GM23338 (cell line): ENCODE measurements around the gene PPP1R10. TPM values are rescaled to one million over a fixed set of nuclear protein-coding genes. Genes with fewer than 3 reads are reported as not detected.

Experiments
- ATAC-seq: fragments of 200-7000 bp; cut with Tn5 transposase; 3 replicates; pipeline ENCODE4 v1.9.1; 2020
- DNase-seq: peaks from one replicate; pipeline ENCODE4 v3.0.0-alpha.2; 2015; ENCODE audit warnings: low spot score
- H2AFZ ChIP-seq: fragments of 200-600 bp; sonication (generic); 2 replicates; pipeline ENCODE4 v1.8.0; 2016; ENCODE audit warnings: antibody characterized with exemption, mild to moderate bottlenecking, moderate library complexity
- H3F3A ChIP-seq: fragments of 200-600 bp; sonication (generic); replicated peaks from 2 replicates; pipeline ENCODE4 v1.8.0; 2017; ENCODE audit warnings: antibody characterized with exemption, mixed run types, low read depth
- H3K27ac ChIP-seq: fragments of 200-600 bp; sonication (generic); 2 replicates; pipeline ENCODE4 v1.6.1; 2016; ENCODE audit warnings: low read depth
- H3K27me3 ChIP-seq: fragments of 200-600 bp; sonication (generic); 2 replicates; pipeline ENCODE4 v1.8.0; 2016; ENCODE audit warnings: mild to moderate bottlenecking, mixed run types, moderate library complexity; ENCODE audit not compliant: insufficient read depth
- H3K36me3 ChIP-seq: fragments of 200-600 bp; sonication (generic); 2 replicates; pipeline ENCODE4 v1.8.0; 2016; ENCODE audit warnings: mild to moderate bottlenecking; ENCODE audit not compliant: insufficient read depth
- H3K4me1 ChIP-seq: fragments of 200-600 bp; sonication (generic); 2 replicates; pipeline ENCODE4 v1.8.0; 2016; ENCODE audit warnings: mild to moderate bottlenecking, moderate library complexity; ENCODE audit not compliant: insufficient read depth
- H3K4me2 ChIP-seq: fragments of 200-600 bp; sonication (generic); 2 replicates; pipeline ENCODE4 v1.7.1; 2017; ENCODE audit warnings: mixed run types
- H3K4me3 ChIP-seq: fragments of 200-600 bp; sonication (generic); 2 replicates; pipeline ENCODE4 v1.6.1; 2016; ENCODE audit warnings: mixed run types
- H3K79me2 ChIP-seq: fragments of 200-600 bp; sonication (generic); replicated peaks from 2 replicates; pipeline ENCODE4 v1.8.0; 2017; ENCODE audit warnings: mild to moderate bottlenecking; ENCODE audit not compliant: insufficient read depth
- H3K9me2 ChIP-seq: fragments of 200-600 bp; sonication (generic); 2 replicates; pipeline ENCODE4 v1.8.0; 2017; ENCODE audit not compliant: insufficient read depth
- H4K20me1 ChIP-seq: fragments of 200-600 bp; sonication (generic); replicated peaks from 2 replicates; pipeline ENCODE4 v1.8.0; 2017; ENCODE audit warnings: mild to moderate bottlenecking; ENCODE audit not compliant: insufficient read depth
- H3K27ac Mint-ChIP-seq: 2 replicates; pipeline ENCODE4 v1.8.0; 2020; ENCODE audit warnings: inconsistent platforms, mild to moderate bottlenecking, moderate library complexity, mixed read lengths
- H3K27me3 Mint-ChIP-seq: 3 replicates; pipeline ENCODE4 v1.8.0; 2022; ENCODE audit warnings: low read depth, mild to moderate bottlenecking, moderate library complexity, mixed read lengths, inconsistent platforms; ENCODE audit not compliant: insufficient read depth, poor library complexity
- H3K36me3 Mint-ChIP-seq: 3 replicates; pipeline ENCODE4 v1.8.0; 2021; ENCODE audit warnings: low read depth, mild to moderate bottlenecking, inconsistent platforms, moderate library complexity, mixed read lengths
- H3K4me1 Mint-ChIP-seq: 3 replicates; pipeline ENCODE4 v1.8.0; 2020; ENCODE audit warnings: mild to moderate bottlenecking, inconsistent platforms, mixed read lengths
- H3K4me3 Mint-ChIP-seq: 3 replicates; pipeline ENCODE4 v1.8.0; 2021; ENCODE audit warnings: moderate library complexity, mild to moderate bottlenecking, inconsistent platforms, mixed read lengths
- H3K9me3 Mint-ChIP-seq: 3 replicates; pipeline ENCODE4 v1.8.0; 2020; ENCODE audit warnings: moderate library complexity, mild to moderate bottlenecking, inconsistent platforms, mixed read lengths
- CREB1 ChIP-seq: fragments of 250-450 bp; sonication (Bioruptor Pico); IDR thresholded peaks from 2 replicates; pipeline ENCODE4 v1.5.0; 2020; ENCODE audit warnings: low read depth, mild to moderate bottlenecking, moderate library complexity
- CTCF ChIP-seq, 2 experiments: fragments of 200-600 bp in 1 of 2; sonication (generic) in 1 of 2; conservative IDR thresholded peaks; 2 replicates each; pipeline versions ENCODE4 v1.5.1 to v1.6.1; 2016 to 2017; ENCODE audit warnings: antibody characterized with exemption in 2 of 2, low read depth in 2 of 2, mild to moderate bottlenecking in 2 of 2, moderate library complexity in 1 of 2
- EZH2 ChIP-seq: fragments of 200-600 bp; sonication (generic); IDR thresholded peaks from one replicate; pipeline ENCODE4 v1.8.0; 2017; ENCODE audit warnings: antibody characterized with exemption, mild to moderate bottlenecking, low read depth; ENCODE audit not compliant: unreplicated experiment
- EZH2phosphoT487 ChIP-seq: fragments of 200-600 bp; sonication (generic); IDR thresholded peaks from one replicate; pipeline ENCODE4 v1.8.1; 2018; ENCODE audit warnings: antibody characterized with exemption; ENCODE audit not compliant: unreplicated experiment
- JUNB ChIP-seq: IDR thresholded peaks from one replicate; pipeline ENCODE4 v1.6.1; 2016; ENCODE audit warnings: antibody characterized with exemption; ENCODE audit not compliant: unreplicated experiment
- NANOG ChIP-seq: IDR thresholded peaks from 2 replicates; pipeline ENCODE4 v1.6.1; 2016; ENCODE audit warnings: antibody characterized with exemption, borderline replicate concordance
- STAT1 ChIP-seq: IDR thresholded peaks from one replicate; pipeline ENCODE4 v1.6.1; 2016; ENCODE audit warnings: antibody characterized with exemption; ENCODE audit not compliant: unreplicated experiment
- ZNF114 ChIP-seq: fragments of 250-450 bp; sonication (Bioruptor Pico); IDR thresholded peaks from 2 replicates; pipeline ENCODE4 v1.5.0; 2020; ENCODE audit warnings: mild to moderate bottlenecking, moderate library complexity
- ZNF331 ChIP-seq: fragments of 250-450 bp; sonication (Bioruptor Pico); IDR thresholded peaks from 2 replicates; pipeline ENCODE4 v1.5.0; 2020; ENCODE audit warnings: low read depth, mild to moderate bottlenecking, moderate library complexity
- polyA plus RNA-seq: library from polyadenylated mRNA; unstranded; fragments of >200 nt; fragmentation: Nextera tagmentation; extraction: Ambion mirVana; gene quantifications from 2 replicates; pipeline ENCODE4 v1.2.1, GENCODE V29; 2016
- total RNA-seq: library from RNA; depleted of rRNA; stranded (reverse); fragments of >200 nt; shearing (Covaris generic); gene quantifications from 2 replicates; pipeline ENCODE4 v1.2.3, GENCODE V29; 2014
- TF ChIP-seq, protein P1 (sequence below): fragments of 250-450 bp; sonication (Bioruptor Pico); IDR thresholded peaks from 2 replicates; pipeline ENCODE4 v1.5.0; 2020; ENCODE audit warnings: mild to moderate bottlenecking, moderate library complexity
- TF ChIP-seq, protein P2 (sequence below): IDR thresholded peaks from one replicate; pipeline ENCODE4 v1.6.1; 2018; ENCODE audit warnings: antibody characterized with exemption; ENCODE audit not compliant: unreplicated experiment

Gene PPP1R10
- total and polyA plus RNA-seq, 2 experiments from 2014 or later, result 41.3 to 42.9 TPM

- Histone ChIP-seq H3K27me3 (no peaks in the 10 kb centered on the region), H3K36me3 (peaks cover 21% of the 10 kb centered on the region), H3K4me2 (no peak overlapping the region), H4K20me1 (peaks cover 8% of the 10 kb centered on the region; the same call in 1 of the 2 replicates), H3K4me1 (no peaks in the 10 kb centered on the region), H3K27ac (no peak overlapping the region), H3K4me3 (no peak overlapping the region), H3K79me2 (no peaks in the 10 kb centered on the region), H3F3A (peaks cover 4% of the 10 kb centered on the region; the same call in 1 of the 2 replicates), H3K9me2 (no peaks in the 10 kb centered on the region), H2AFZ (no peak overlapping the region)
- Mint-ChIP-seq H3K27ac (no peak overlapping the region), H3K36me3 (peaks cover 79% of the 10 kb centered on the region), H3K4me3 (no peak overlapping the region), H3K9me3 (no peaks in the 10 kb centered on the region), H3K4me1 (no peaks in the 10 kb centered on the region), H3K27me3 (peaks cover 9% of the 10 kb centered on the region)
- no peak for ATAC-seq
- TF ChIP-seq NANOG, result no peak
- DNase-seq, result no peak
Measured at GRCh38 chr6:30657454-30657853, 40.4 kb upstream of the PPP1R10 start.

DNA sequence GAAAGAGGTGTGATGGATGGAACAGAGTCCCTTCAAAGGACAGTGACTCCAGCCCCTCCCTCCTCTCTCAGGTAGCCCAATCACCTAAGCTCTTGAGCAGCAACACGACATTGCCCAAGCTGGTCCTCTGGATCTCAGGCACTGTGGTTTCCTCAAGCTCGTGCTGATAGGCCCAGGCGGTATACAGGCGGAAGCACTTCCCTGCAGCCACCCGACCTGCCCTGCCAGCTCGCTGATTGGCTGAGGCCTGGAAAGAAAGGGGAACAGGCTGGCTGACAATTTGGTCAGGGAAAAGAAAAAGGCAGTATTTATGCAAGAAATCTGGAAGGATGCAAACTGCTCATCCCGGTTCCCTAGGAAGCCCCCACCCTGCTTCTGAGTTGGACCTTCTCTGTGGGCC lies 39.5 kb upstream of the PPP1R10 start:
- peaks cover 7% of the 10 kb centered on the region; the same call in 1 of the 2 replicates for H3F3A ChIP-seq
- H3K36me3 ChIP-seq, result peaks cover 25% of the 10 kb centered on the region
- no peaks in the 10 kb centered on the region for H3K27me3 ChIP-seq
- H2AFZ ChIP-seq, result no peak overlapping the region
- no peaks in the 10 kb centered on the region for H3K9me3 Mint-ChIP-seq
- H3K27ac Mint-ChIP-seq, result no peak overlapping the region
- no peak overlapping the region for H3K27ac ChIP-seq
- H3K4me1 ChIP-seq, result no peaks in the 10 kb centered on the region
- H3K36me3 Mint-ChIP-seq, result peaks cover 79% of the 10 kb centered on the region
- no peak for DNase-seq
- H3K4me2 ChIP-seq, result no peak overlapping the region
- no peak overlapping the region for H3K4me3 ChIP-seq
- no peaks in the 10 kb centered on the region for H3K9me2 ChIP-seq
- peaks cover 6% of the 10 kb centered on the region; the same call in 1 of the 2 replicates for H4K20me1 ChIP-seq
- H3K79me2 ChIP-seq, result no peaks in the 10 kb centered on the region
- H3K4me1 Mint-ChIP-seq, result no peaks in the 10 kb centered on the region
- H3K4me3 Mint-ChIP-seq, result no peak overlapping the region
- H3K27me3 Mint-ChIP-seq, result peaks cover 9% of the 10 kb centered on the region
- no peak for ATAC-seq
- no peak for TF ChIP-seq EZH2phosphoT487
- TF ChIP-seq CREB1, result no peak
- no peak for TF ChIP-seq ZNF331 (CRISPR knock-in tag)
- TF ChIP-seq, protein P1, sequence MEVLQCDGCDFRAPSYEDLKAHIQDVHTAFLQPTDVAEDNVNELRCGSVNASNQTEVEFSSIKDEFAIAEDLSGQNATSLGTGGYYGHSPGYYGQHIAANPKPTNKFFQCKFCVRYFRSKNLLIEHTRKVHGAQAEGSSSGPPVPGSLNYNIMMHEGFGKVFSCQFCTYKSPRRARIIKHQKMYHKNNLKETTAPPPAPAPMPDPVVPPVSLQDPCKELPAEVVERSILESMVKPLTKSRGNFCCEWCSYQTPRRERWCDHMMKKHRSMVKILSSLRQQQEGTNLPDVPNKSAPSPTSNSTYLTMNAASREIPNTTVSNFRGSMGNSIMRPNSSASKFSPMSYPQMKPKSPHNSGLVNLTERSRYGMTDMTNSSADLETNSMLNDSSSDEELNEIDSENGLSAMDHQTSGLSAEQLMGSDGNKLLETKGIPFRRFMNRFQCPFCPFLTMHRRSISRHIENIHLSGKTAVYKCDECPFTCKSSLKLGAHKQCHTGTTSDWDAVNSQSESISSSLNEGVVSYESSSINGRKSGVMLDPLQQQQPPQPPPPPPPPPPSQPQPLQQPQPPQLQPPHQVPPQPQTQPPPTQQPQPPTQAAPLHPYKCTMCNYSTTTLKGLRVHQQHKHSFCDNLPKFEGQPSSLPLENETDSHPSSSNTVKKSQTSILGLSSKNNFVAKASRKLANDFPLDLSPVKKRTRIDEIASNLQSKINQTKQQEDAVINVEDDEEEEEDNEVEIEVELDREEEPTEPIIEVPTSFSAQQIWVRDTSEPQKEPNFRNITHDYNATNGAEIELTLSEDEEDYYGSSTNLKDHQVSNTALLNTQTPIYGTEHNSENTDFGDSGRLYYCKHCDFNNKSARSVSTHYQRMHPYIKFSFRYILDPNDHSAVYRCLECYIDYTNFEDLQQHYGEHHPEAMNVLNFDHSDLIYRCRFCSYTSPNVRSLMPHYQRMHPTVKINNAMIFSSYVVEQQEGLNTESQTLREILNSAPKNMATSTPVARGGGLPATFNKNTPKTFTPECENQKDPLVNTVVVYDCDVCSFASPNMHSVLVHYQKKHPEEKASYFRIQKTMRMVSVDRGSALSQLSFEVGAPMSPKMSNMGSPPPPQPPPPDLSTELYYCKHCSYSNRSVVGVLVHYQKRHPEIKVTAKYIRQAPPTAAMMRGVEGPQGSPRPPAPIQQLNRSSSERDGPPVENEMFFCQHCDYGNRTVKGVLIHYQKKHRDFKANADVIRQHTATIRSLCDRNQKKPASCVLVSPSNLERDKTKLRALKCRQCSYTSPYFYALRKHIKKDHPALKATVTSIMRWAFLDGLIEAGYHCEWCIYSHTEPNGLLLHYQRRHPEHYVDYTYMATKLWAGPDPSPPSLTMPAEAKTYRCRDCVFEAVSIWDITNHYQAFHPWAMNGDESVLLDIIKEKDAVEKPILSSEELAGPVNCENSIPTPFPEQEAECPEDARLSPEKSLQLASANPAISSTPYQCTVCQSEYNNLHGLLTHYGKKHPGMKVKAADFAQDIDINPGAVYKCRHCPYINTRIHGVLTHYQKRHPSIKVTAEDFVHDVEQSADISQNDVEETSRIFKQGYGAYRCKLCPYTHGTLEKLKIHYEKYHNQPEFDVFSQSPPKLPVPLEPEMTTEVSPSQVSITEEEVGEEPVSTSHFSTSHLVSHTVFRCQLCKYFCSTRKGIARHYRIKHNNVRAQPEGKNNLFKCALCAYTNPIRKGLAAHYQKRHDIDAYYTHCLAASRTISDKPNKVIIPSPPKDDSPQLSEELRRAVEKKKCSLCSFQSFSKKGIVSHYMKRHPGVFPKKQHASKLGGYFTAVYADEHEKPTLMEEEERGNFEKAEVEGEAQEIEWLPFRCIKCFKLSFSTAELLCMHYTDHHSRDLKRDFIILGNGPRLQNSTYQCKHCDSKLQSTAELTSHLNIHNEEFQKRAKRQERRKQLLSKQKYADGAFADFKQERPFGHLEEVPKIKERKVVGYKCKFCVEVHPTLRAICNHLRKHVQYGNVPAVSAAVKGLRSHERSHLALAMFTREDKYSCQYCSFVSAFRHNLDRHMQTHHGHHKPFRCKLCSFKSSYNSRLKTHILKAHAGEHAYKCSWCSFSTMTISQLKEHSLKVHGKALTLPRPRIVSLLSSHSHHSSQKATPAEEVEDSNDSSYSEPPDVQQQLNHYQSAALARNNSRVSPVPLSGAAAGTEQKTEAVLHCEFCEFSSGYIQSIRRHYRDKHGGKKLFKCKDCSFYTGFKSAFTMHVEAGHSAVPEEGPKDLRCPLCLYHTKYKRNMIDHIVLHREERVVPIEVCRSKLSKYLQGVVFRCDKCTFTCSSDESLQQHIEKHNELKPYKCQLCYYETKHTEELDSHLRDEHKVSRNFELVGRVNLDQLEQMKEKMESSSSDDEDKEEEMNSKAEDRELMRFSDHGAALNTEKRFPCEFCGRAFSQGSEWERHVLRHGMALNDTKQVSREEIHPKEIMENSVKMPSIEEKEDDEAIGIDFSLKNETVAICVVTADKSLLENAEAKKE (CRISPR knock-in tag), result no peak
- no peak for TF ChIP-seq STAT1
- TF ChIP-seq CTCF (conservative IDR thresholded peaks at IDR 0.05; ENCODE audit: low read depth in 2 of 2), result no peak
- TF ChIP-seq, protein P2, sequence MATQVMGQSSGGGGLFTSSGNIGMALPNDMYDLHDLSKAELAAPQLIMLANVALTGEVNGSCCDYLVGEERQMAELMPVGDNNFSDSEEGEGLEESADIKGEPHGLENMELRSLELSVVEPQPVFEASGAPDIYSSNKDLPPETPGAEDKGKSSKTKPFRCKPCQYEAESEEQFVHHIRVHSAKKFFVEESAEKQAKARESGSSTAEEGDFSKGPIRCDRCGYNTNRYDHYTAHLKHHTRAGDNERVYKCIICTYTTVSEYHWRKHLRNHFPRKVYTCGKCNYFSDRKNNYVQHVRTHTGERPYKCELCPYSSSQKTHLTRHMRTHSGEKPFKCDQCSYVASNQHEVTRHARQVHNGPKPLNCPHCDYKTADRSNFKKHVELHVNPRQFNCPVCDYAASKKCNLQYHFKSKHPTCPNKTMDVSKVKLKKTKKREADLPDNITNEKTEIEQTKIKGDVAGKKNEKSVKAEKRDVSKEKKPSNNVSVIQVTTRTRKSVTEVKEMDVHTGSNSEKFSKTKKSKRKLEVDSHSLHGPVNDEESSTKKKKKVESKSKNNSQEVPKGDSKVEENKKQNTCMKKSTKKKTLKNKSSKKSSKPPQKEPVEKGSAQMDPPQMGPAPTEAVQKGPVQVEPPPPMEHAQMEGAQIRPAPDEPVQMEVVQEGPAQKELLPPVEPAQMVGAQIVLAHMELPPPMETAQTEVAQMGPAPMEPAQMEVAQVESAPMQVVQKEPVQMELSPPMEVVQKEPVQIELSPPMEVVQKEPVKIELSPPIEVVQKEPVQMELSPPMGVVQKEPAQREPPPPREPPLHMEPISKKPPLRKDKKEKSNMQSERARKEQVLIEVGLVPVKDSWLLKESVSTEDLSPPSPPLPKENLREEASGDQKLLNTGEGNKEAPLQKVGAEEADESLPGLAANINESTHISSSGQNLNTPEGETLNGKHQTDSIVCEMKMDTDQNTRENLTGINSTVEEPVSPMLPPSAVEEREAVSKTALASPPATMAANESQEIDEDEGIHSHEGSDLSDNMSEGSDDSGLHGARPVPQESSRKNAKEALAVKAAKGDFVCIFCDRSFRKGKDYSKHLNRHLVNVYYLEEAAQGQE, result no peak
- TF ChIP-seq EZH2, result no peak
- TF ChIP-seq JUNB, result no peak
- TF ChIP-seq NANOG, result no peak
- TF ChIP-seq ZNF114 (CRISPR knock-in tag), result no peak
